Choroid plexus epithelial cell (primary cell): ENCODE measurements around the gene CACNA2D3.
A peak's percentile ranks its signal among the peaks of the same experiment; 100 is the strongest.

ENCODE experiments used
- DNase-seq: peaks from one replicate; pipeline ENCODE4 v3.0.0-alpha.2; 2010; ENCODE audit warnings: low read depth
- H3K4me3 ChIP-seq: 2 replicates; pipeline ENCODE4 v1.5.1; 2011; ENCODE audit warnings: low read depth, mild to moderate bottlenecking, control low read depth, low read length, moderate library complexity
- CTCF ChIP-seq: conservative IDR thresholded peaks from 2 replicates; pipeline ENCODE4 v1.5.1; 2011; ENCODE audit warnings: low read depth, mild to moderate bottlenecking, control low read depth, inconsistent platforms, low read length, moderate library complexity

CACNA2D3 gene

GRCh38 chr3:54372232-54372631 lies 249.9 kb downstream of the CACNA2D3 start:
- no peak for TF ChIP-seq CTCF
- H3K4me3 ChIP-seq = no peak overlapping the region
- no peak for DNase-seq

- DNase-seq = no peak
- H3K4me3 ChIP-seq = no peak overlapping the region
- peak; percentile 25 for TF ChIP-seq CTCF
Observed at GRCh38 chr3:54374214-54374852, 252.0 kb downstream of the CACNA2D3 start.

GRCh38 chr3:54376142-54376807 lies 253.9 kb downstream of the CACNA2D3 start:
- no peak overlapping the region for H3K4me3 ChIP-seq
- no peak for TF ChIP-seq CTCF
- no peak for DNase-seq

GRCh38 chr3:54376939-54377578 lies 254.7 kb downstream of the CACNA2D3 start:
- no peak overlapping the region for H3K4me3 ChIP-seq
- DNase-seq = no peak
- no peak for TF ChIP-seq CTCF

- H3K4me3 ChIP-seq = no peak overlapping the region
- TF ChIP-seq CTCF = no peak
- DNase-seq = no peak
Observed at GRCh38 chr3:54378184-54378583, 255.8 kb downstream of the CACNA2D3 start.

GRCh38 chr3:54384279-54384678 lies 261.9 kb downstream of the CACNA2D3 start:
- no peak for DNase-seq
- TF ChIP-seq CTCF = no peak
- H3K4me3 ChIP-seq = no peak overlapping the region
